H1 (cell line): Measurements from ENCODE around the gene LSM5. TPM values are rescaled to one million over a fixed set of nuclear protein-coding genes. Genes with fewer than 3 reads are reported as not detected.

ENCODE experiments used
- CTCF ChIA-PET: fragments of 300-600 bp; sonication (Branson Sonifier 250); formaldehyde crosslinking; loops from one replicate; lab custom pipeline; 2021; ENCODE audit not compliant: partially characterized antibody; lab: Charles Lee
- POLR2A ChIA-PET: fragments of 300-600 bp; sonication (Branson Sonifier 250); formaldehyde crosslinking; loops from one replicate; lab custom pipeline; 2021; ENCODE audit warnings: inconsistent platforms; ENCODE audit not compliant: partially characterized antibody; lab: Charles Lee
- DNase-seq, 2 experiments: peaks; one replicate each; pipeline versions ENCODE4 v3.0.0 to v3.0.0-alpha.2; 2010 to 2022; ENCODE audit warnings: low spot score in 2 of 2, low read depth in 1 of 2, mixed read lengths in 1 of 2
- FAIRE-seq: peaks from 2 replicates; lab custom pipeline; 2011; peaks lifted over from hg19 to GRCh38; lab: Jason Lieb, UNC
- H2AFZ ChIP-seq: 2 replicates; pipeline ENCODE4 v1.8.1; 2012; ENCODE audit warnings: low read length, inconsistent platforms
- H2AK5ac ChIP-seq: 2 replicates; pipeline ENCODE4 v1.6.1; 2013; ENCODE audit warnings: low read depth, low read length
- H2BK120ac ChIP-seq: replicated peaks from 2 replicates; pipeline ENCODE3; 2013; ENCODE audit warnings: low read depth, low read length, inconsistent platforms
- H2BK12ac ChIP-seq: 2 replicates; pipeline ENCODE4 v1.6.1; 2013; ENCODE audit warnings: low read depth, low read length
- H2BK15ac ChIP-seq: 2 replicates; pipeline ENCODE4 v1.6.1; 2013; ENCODE audit warnings: low read length
- H2BK20ac ChIP-seq: 2 replicates; pipeline ENCODE4 v1.6.1; 2013; ENCODE audit warnings: low read length
- H2BK5ac ChIP-seq: 2 replicates; pipeline ENCODE4 v1.6.1; 2013; ENCODE audit warnings: low read depth, low read length
- H3K14ac ChIP-seq: 2 replicates; pipeline ENCODE4 v1.6.1; 2013; ENCODE audit warnings: inconsistent platforms; ENCODE audit not compliant: insufficient read length
- H3K18ac ChIP-seq: 2 replicates; pipeline ENCODE4 v1.6.1; 2013; ENCODE audit warnings: low read length; ENCODE audit errors: extremely low read depth
- H3K23ac ChIP-seq: 2 replicates; pipeline ENCODE4 v1.6.1; 2013; ENCODE audit warnings: inconsistent platforms; ENCODE audit not compliant: insufficient read length
- H3K23me2 ChIP-seq: 2 replicates; pipeline ENCODE4 v1.6.1; 2013; ENCODE audit warnings: low read depth, low read length
- H3K27ac ChIP-seq: 2 replicates; pipeline ENCODE4 v1.6.1; 2011; ENCODE audit warnings: low read depth, low read length, inconsistent platforms
- H3K27me3 ChIP-seq, 4 experiments: replicated peaks in 1 of 4; 1 replicate in 1 of 4; 2 replicates in 3 of 4; pipeline versions ENCODE4 v1.6.1 to v1.8.1; 2011 to 2013; ENCODE audit warnings: low read length in 3 of 4, mild to moderate bottlenecking in 3 of 4, inconsistent platforms in 2 of 4, mixed read lengths in 2 of 4, moderate library complexity in 1 of 4; ENCODE audit not compliant: control insufficient read depth in 3 of 4, insufficient read depth in 3 of 4; ENCODE audit errors: extremely low read depth in 1 of 4
- H3K36me3 ChIP-seq, 4 experiments: 2 replicates each; pipeline versions ENCODE4 v1.6.1 to v1.8.1; 2011 to 2013; ENCODE audit warnings: mild to moderate bottlenecking in 4 of 4, low read length in 3 of 4, moderate library complexity in 2 of 4, control low read depth in 1 of 4, inconsistent platforms in 1 of 4; ENCODE audit not compliant: insufficient read depth in 4 of 4, control insufficient read depth in 2 of 4
- H3K4ac ChIP-seq: replicated peaks from 2 replicates; pipeline ENCODE3; 2013; ENCODE audit warnings: low read length, low read depth, mixed read lengths, inconsistent platforms; ENCODE audit not compliant: insufficient read length
- H3K4me1 ChIP-seq, 4 experiments: replicated peaks in 1 of 4; 1 replicate in 1 of 4; 2 replicates in 3 of 4; pipeline versions ENCODE4 v1.6.1 to v1.8.1; 2011 to 2013; ENCODE audit warnings: low read length in 3 of 4, inconsistent platforms in 2 of 4, mixed read lengths in 1 of 4; ENCODE audit not compliant: insufficient read depth in 4 of 4, control insufficient read depth in 3 of 4
- H3K4me2 ChIP-seq, 2 experiments: 2 replicates each; pipeline versions ENCODE4 v1.6.1 to v1.8.1; 2011 to 2013; ENCODE audit warnings: low read depth in 2 of 2, low read length in 2 of 2, control low read depth in 1 of 2, inconsistent platforms in 1 of 2, mild to moderate bottlenecking in 1 of 2; ENCODE audit not compliant: insufficient read depth in 1 of 2
- H3K4me3 ChIP-seq, 4 experiments: fragments of 200-600, 300-600 bp in 1 of 4; sonication (generic), shearing (Covaris generic), sonication (Bioruptor Twin) in 1 of 4; 2 replicates each; pipeline versions ENCODE4 v1.5.1 to v1.8.1; 2011 to 2016; ENCODE audit warnings: low read length in 4 of 4, low read depth in 3 of 4, control low read depth in 2 of 4, inconsistent platforms in 2 of 4, mild to moderate bottlenecking in 2 of 4, mixed read lengths in 1 of 4, moderate library complexity in 1 of 4; ENCODE audit not compliant: insufficient read depth in 2 of 4; ENCODE audit errors: extremely low read depth in 1 of 4
- H3K56ac ChIP-seq: replicated peaks from 2 replicates; pipeline ENCODE3; 2013; ENCODE audit warnings: low read depth, mild to moderate bottlenecking, mixed read lengths, low read length, inconsistent platforms; ENCODE audit not compliant: insufficient read length
- H3K79me1 ChIP-seq: 2 replicates; pipeline ENCODE4 v1.6.1; 2013; ENCODE audit warnings: low read depth, low read length, control low read depth
- H3K79me2 ChIP-seq, 2 experiments: 2 replicates each; pipeline versions ENCODE4 v1.6.1 to v1.8.1; 2012 to 2013; ENCODE audit warnings: low read length in 2 of 2, mild to moderate bottlenecking in 2 of 2, inconsistent platforms in 1 of 2; ENCODE audit not compliant: insufficient read depth in 2 of 2, control insufficient read depth in 1 of 2
- H3K9ac ChIP-seq, 4 experiments: replicated peaks in 1 of 4; 1 replicate in 1 of 4; 2 replicates in 3 of 4; pipeline versions ENCODE4 v1.6.1 to v1.8.1; 2011 to 2013; ENCODE audit warnings: low read depth in 3 of 4, low read length in 3 of 4, control low read depth in 2 of 4, mild to moderate bottlenecking in 2 of 4, moderate library complexity in 2 of 4, inconsistent platforms in 1 of 4; ENCODE audit errors: extremely low read depth in 1 of 4
- H3K9me3 ChIP-seq, 2 experiments: 2 replicates each; pipeline versions ENCODE4 v1.6.1 to v1.8.1; 2012 to 2013; ENCODE audit warnings: mild to moderate bottlenecking in 2 of 2, moderate library complexity in 2 of 2, control low read depth in 1 of 2, inconsistent platforms in 1 of 2, low read depth in 1 of 2, low read length in 1 of 2, mixed read lengths in 1 of 2; ENCODE audit not compliant: insufficient read depth in 2 of 2
- H4K20me1 ChIP-seq, 2 experiments: replicated peaks in 1 of 2; 2 replicates each; pipeline versions ENCODE3 to v1.8.1; 2011 to 2013; ENCODE audit warnings: inconsistent platforms in 2 of 2, low read length in 2 of 2, mild to moderate bottlenecking in 1 of 2; ENCODE audit not compliant: insufficient read depth in 2 of 2, control insufficient read depth in 1 of 2
- H4K5ac ChIP-seq: 2 replicates; pipeline ENCODE4 v1.6.1; 2013; ENCODE audit warnings: low read length, low read depth, mixed read lengths, inconsistent platforms; ENCODE audit not compliant: insufficient read length
- H4K8ac ChIP-seq: 2 replicates; pipeline ENCODE4 v1.8.0; 2013; ENCODE audit warnings: mild to moderate bottlenecking, moderate library complexity, low read length, inconsistent platforms; ENCODE audit not compliant: insufficient read depth; ENCODE audit errors: extremely low read depth
- H4K91ac ChIP-seq: replicated peaks from 2 replicates; pipeline ENCODE3; 2013; ENCODE audit warnings: low read length, mixed read lengths, inconsistent platforms; ENCODE audit not compliant: insufficient read length
- BACH1 ChIP-seq: IDR thresholded peaks from 2 replicates; pipeline ENCODE4 v1.6.1; 2012; ENCODE audit warnings: low read length, improper control_type of control experiment
- CREB1 ChIP-seq: IDR thresholded peaks from 2 replicates; pipeline ENCODE4 v1.6.1; 2012; ENCODE audit warnings: inconsistent platforms
- EZH2 ChIP-seq: fragments of 200-600 bp; sonication (generic); IDR thresholded peaks from 2 replicates; pipeline ENCODE4 v1.7.1; 2012; ENCODE audit warnings: low read depth, mild to moderate bottlenecking, moderate library complexity, low read length, inconsistent platforms; ENCODE audit not compliant: severe bottlenecking
- FOSL1 ChIP-seq: IDR thresholded peaks from 2 replicates; pipeline ENCODE4 v1.6.1; 2011; ENCODE audit warnings: mild to moderate bottlenecking, low read depth, low read length, moderate library complexity; ENCODE audit not compliant: insufficient read depth
- GTF2F1 ChIP-seq: IDR thresholded peaks from 2 replicates; pipeline ENCODE4 v1.6.1; 2012; ENCODE audit warnings: low read depth, low read length, improper control_type of control experiment, borderline replicate concordance
- JUN ChIP-seq: IDR thresholded peaks from 2 replicates; pipeline ENCODE4 v1.6.1; 2011; ENCODE audit warnings: low read depth, mild to moderate bottlenecking, improper control_type of control experiment, low read length
- JUND ChIP-seq: IDR thresholded peaks from 2 replicates; pipeline ENCODE4 v1.6.1; 2011; ENCODE audit warnings: mild to moderate bottlenecking, improper control_type of control experiment, low read length
- KDM4A ChIP-seq: IDR thresholded peaks from one replicate; pipeline ENCODE4 v1.7.1; 2012; ENCODE audit warnings: low read depth, mild to moderate bottlenecking, moderate library complexity, low read length, inconsistent platforms; ENCODE audit not compliant: severe bottlenecking
- MAFK ChIP-seq: IDR thresholded peaks from 2 replicates; pipeline ENCODE4 v1.6.1; 2012; ENCODE audit warnings: low read depth, mild to moderate bottlenecking, improper control_type of control experiment, low read length
- SIRT6 ChIP-seq: IDR thresholded peaks from one replicate; pipeline ENCODE4 v1.7.1; 2012; ENCODE audit warnings: low read length, inconsistent platforms
- SP4 ChIP-seq: IDR thresholded peaks from 2 replicates; pipeline ENCODE4 v1.6.1; 2012; ENCODE audit warnings: low read length, inconsistent platforms
- SUZ12 ChIP-seq: fragments of 200-600 bp; sonication (generic); IDR thresholded peaks from 2 replicates; pipeline ENCODE4 v1.6.1; 2012; ENCODE audit warnings: mild to moderate bottlenecking, inconsistent platforms, low read length, moderate library complexity, mixed read lengths
- TBP ChIP-seq: IDR thresholded peaks from 2 replicates; pipeline ENCODE4 v1.6.1; 2011; ENCODE audit warnings: low read depth, low read length, improper control_type of control experiment
- YY1 ChIP-seq: IDR thresholded peaks from 2 replicates; pipeline ENCODE4 v1.6.1; 2011; ENCODE audit warnings: low read depth, mild to moderate bottlenecking, low read length
- ZNF274 ChIP-seq: IDR thresholded peaks from 2 replicates; pipeline ENCODE4 v1.7.0; 2012; ENCODE audit warnings: low read length, borderline replicate concordance; ENCODE audit errors: extremely low read depth
- polyA plus RNA-seq, 7 experiments: library from polyadenylated mRNA; depleted of rRNA in 3 of 7; stranded (reverse) in 5 of 7; unstranded in 2 of 7; fragments of >200 nt in 5 of 7; fragments of 200-250 nt in 2 of 7; gene quantifications; 1 replicate in 5 of 7; 2 replicates in 1 of 7; 4 replicates in 1 of 7; pipeline versions ENCODE4 v1.2.1 to v1.2.3, GENCODE V29; 2011 to 2013; ENCODE audit warnings: missing spikeins in 2 of 7, mixed read lengths in 2 of 7
- total RNA-seq: library from RNA; stranded (reverse); fragmentation: NEBNext Ultra II Directional; extraction: Animal tissue kit (Norgen Biotek cat#: 25700); gene quantifications from 2 replicates; pipeline ENCODE4 v1.2.1, GENCODE V29; 2021
- TF ChIP-seq, protein P1 (sequence below): IDR thresholded peaks from 2 replicates; pipeline ENCODE4 v1.6.1; 2012; ENCODE audit warnings: inconsistent platforms

LSM5 gene
- total and polyA plus RNA-seq, 2 of the 8 experiments (the other 6 are each of a cell fraction or from before 2014, with no cell fraction given), result 58.9 to 103 TPM

GRCh38 chr7:32524631-32525030, 34.5 kb upstream of the LSM5 start:
- peaks cover 0 to 69% of the 10 kb centered on the region in 2 experiments; a peak in 3 of 4 replicates for H3K79me2 ChIP-seq
- no peak overlapping the region for H3K4me3 ChIP-seq
- H3K4me2 ChIP-seq, result no peak overlapping the region
- H2BK5ac ChIP-seq, result no peak overlapping the region
- ChIA-PET POLR2A (interaction anchor here (0.9 kb wide), 1 partner anchor 30 kb away, joined by 4 read pairs; no protein-coding TSS in a partner anchor), CTCF (interaction anchor here (0.6 to 1.1 kb wide), 2 partner anchors 21 to 1636 kb away, joined by 3 read pairs; no protein-coding TSS in a partner anchor)
- H3K9ac ChIP-seq, result no peak overlapping the region
- H3K4me1 ChIP-seq, result peaks cover 5 to 22% (median 15%) of the 10 kb centered on the region in 4 experiments; a peak in 6 of 7 replicates
- no peak overlapping the region for H2BK12ac ChIP-seq
- no peak overlapping the region for H3K23ac ChIP-seq
- H3K27ac ChIP-seq, result no peak overlapping the region
- H2BK20ac ChIP-seq, result no peak overlapping the region
- H4K91ac ChIP-seq, result no peak overlapping the region
- DNase-seq, result no peak
- no peak overlapping the region for H2BK120ac ChIP-seq
- H3K36me3 ChIP-seq, result peaks cover 0 to 22% (median 6%) of the 10 kb centered on the region in 4 experiments; a peak in 6 of 8 replicates
- peaks cover 3% of the 10 kb centered on the region; the same call in 1 of the 2 replicates for H3K79me1 ChIP-seq
- H4K5ac ChIP-seq, result no peak overlapping the region
- no peak overlapping the region for H2BK15ac ChIP-seq
- no peak overlapping the region for H3K4ac ChIP-seq
- H3K18ac ChIP-seq, result no peak overlapping the region
- no peak overlapping the region for H4K8ac ChIP-seq
- H4K20me1 ChIP-seq, result peaks cover 3 to 10% of the 10 kb centered on the region in 2 experiments
- no peak overlapping the region for H2AK5ac ChIP-seq
- peaks cover 30 to 31% of the 10 kb centered on the region in 2 experiments for H3K9me3 ChIP-seq
- no peak for FAIRE-seq
- no peaks in the 10 kb centered on the region for H3K23me2 ChIP-seq
- no peak overlapping the region for H3K14ac ChIP-seq
- H3K27me3 ChIP-seq, result peaks cover 0 to 1% (median 0%) of the 10 kb centered on the region in 4 experiments; a peak in 1 of 7 replicates
- no peak overlapping the region for H3K56ac ChIP-seq
- H2AFZ ChIP-seq, result no peak overlapping the region
- TF ChIP-seq SP4 (no peak), BACH1 (no peak), CREB1 (no peak), SUZ12 (no peak), KDM4A (no peak), YY1 (no peak), JUN (no peak), GTF2F1 (no peak), MAFK (no peak), JUND (no peak), FOSL1 (no peak), TBP (no peak), EZH2 (no peak), ZNF274 (no peak), SIRT6 (no peak)
- TF ChIP-seq, protein P1, sequence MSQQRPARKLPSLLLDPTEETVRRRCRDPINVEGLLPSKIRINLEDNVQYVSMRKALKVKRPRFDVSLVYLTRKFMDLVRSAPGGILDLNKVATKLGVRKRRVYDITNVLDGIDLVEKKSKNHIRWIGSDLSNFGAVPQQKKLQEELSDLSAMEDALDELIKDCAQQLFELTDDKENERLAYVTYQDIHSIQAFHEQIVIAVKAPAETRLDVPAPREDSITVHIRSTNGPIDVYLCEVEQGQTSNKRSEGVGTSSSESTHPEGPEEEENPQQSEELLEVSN, result no peak
